GM18870 (cell line): ENCODE results near the gene POFUT1.
"Not testable (repeated sequence)": the region's sequence is repeated elsewhere in the genome, so short reads cannot be mapped to it uniquely, and the experiment has no call there.

ENCODE experiments used
- ATAC-seq: cut with Tn5 transposase; IDR thresholded peaks from one replicate; pipeline ENCODE4 v1.9.1; 2021; ENCODE audit warnings: moderate library complexity; ENCODE audit not compliant: unreplicated experiment

The POFUT1 gene

DNA sequence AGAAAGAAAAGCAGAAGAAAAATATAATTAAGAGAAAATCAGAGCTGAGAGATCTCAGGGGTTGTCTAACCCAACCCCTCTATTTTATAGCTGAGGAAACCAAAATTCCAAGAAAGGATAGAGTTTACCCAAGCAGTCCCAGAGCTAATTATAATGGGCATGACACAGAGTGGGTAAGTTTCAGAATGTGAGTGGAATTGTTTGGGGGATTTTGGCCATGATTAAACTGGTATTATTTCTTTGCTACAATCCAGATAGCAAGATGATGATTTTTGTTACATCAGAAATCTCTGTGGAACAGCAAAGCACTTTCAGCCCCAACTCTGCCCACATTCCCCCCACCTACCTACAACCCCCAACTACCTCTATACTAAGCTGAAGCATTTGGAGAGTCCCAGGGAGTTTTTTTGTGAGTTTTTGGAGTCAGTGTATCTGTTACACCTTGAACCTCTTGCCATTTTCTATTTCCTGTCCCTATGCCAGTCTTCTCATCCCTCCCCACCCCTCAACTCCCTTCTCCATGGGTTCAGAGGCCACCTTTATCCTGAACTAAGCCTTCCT lies 24.7 kb downstream of the POFUT1 start:
- no peak for ATAC-seq

DNA sequence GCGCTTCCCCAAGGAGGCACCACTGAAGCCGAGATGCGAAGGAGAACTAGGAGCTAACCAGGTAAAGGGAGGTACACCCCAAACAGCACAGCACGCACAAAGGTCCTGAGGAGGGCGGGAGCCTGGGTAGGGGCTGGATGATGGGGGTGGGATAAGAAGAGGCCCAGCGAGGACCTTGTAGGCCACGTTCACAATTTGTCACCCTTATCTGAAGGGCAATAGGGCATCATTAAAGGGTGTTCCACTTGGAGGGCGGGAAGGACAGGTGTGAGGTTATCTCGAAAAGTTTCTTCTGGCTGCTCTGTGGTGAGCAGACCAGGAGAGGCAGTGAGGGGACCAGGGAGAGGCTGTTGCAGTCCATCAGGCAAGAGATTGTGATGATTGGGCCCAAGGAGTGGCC lies 25.6 kb downstream of the POFUT1 start:
- ATAC-seq, result no peak

- ATAC-seq, result no peak
Observed at GRCh38 chr20:32234135-32234808, 26.6 kb downstream of the POFUT1 start.

GRCh38 chr20:32235331-32236047 lies 27.8 kb downstream of the POFUT1 start:
- no peak for ATAC-seq

DNA sequence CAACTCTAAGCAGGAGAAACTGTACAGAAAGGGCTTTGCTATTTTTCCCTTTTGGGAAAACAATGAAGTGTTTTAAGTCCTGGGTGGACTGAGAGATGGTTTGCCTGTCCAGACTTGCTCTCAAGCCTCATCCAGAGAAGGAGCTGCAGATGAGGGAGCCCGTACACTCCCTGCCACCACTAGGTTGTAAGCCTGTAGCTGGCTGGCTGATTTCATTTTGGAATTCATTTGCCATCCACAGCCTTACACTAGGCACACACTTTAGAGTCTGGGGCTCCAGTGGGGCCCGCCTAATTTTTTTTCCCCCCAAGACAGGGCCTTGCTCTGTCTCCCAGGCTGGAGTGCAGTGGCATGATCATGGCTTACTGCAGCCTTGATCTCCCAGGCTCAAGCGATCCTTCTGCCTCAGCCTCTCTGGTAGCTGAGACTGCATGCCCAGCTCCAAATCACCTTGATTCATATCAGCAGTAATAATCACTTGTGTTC lies 28.4 kb downstream of the POFUT1 start:
- ATAC-seq, result no peak

DNA sequence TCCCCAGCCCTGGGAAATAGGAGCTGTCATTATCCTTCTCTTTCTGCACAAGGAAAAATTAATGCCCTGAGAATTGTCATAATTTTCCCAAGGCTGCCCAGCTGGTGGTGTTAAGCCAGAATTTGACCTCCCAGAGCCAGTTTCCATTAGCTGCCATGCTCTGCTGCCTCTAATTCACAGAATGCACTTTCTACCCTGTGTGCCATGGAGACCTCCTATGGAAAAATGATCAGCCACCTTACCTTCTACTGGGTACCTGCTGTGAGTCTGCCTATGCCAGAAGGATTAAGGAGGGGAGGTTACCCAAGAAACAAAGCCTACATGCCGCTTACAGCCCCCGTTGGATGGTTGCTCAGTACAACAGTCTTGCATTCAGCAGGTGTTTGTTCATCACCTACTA lies 29.1 kb downstream of the POFUT1 start:
- no peak for ATAC-seq

DNA sequence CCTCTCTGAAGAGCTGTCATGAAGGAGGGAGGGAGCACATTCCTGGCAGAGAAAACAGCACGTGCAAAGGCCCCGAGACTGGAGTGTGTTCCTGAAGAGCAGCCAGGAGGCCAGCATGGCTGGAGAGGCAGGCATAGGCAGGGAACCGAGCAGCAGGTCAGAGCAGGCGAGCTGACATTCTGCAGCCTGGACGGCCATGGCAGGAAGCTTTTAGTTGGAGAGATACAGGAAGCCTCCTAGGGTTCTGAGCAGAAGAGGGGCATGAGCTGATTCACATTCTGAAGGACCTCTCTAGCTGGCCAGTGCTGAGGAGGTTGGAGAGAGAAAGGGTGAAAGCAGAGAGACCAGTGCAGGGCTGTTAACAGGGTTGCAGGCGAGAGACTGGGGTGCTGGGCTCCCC lies 29.7 kb downstream of the POFUT1 start:
- no peak for ATAC-seq

DNA sequence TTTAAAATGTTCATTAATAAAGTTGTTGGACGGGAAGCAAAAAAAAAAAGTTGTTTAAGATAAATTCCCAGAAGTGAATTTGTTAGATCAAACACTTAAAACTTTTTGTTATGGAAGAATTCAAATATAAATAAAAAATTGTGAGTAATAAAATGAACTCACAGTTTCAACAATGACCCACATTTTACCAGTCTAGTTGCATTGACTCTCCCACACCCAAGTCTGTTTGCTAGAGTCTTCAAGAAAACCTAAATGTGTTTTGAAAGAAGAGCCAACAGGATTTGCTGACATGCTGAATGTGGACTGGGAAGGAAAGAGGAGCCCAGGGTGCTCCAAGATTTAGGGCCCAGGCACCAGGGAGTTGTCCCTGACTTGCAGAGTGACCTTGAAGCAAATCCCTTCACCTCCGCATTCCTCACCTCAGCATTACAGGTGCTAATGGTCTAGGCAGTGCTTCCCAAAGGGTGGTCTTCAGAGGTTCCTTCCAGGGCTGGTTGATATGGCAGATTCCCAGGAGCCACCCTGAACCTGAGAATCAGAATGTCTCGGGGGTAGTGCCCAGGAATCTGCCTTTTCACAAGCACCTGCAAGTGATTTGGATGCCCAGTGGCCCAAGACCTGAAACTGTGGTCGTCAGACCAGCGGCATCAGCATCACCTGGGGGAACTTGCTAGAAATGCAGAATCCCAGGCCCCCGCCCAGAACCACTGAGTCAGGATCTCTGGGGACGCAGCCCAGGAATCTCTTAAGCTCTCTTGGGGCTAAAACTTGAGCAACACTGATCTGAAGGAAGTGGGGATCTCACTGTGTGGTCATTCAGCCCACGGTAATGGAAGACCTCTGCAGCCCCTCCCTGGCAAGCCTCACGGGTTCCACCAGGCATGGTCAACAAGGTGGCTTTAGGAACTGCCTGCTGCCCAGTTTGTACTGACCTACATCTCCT lies 31.1 kb downstream of the POFUT1 start:
- ATAC-seq, result no peak

DNA sequence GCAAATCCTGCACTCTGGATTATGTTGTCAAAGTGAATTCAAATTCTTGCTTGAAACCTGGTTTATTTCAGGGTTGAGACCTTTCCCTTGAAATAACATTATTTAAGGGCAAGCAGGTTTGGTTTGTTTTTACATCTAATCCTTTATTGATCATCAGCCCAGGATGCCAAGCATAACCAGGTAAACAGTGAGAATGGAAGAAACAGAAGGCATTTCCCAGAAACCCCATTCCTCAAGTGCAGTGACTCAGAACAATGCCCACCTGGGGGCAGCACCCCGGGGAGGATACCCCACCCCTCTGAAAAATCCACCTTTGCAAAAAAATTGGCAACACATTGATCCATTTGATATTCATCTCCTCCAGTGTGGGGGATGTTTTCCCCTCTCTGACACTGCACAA lies 32.5 kb downstream of the POFUT1 start:
- ATAC-seq, result no peak

DNA sequence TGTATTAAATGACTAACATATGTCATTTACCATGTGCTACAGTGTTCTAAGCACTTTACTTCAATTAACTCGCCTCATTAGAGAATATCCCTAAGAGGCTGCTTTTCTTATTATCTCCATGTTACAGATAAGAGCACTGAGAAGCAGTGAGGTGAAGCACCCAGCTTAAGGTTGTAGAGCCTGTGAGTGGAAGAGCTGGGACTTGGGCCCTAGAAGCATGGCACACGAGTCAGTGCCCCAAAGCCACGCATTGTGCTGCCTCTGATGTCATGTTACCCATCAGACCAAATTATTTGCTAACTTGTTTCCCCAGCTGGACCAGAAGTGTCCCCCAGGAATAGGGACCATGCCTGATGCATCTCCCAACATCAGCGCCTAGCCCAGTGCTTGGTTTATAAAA lies 34.1 kb downstream of the POFUT1 start:
- ATAC-seq, result no peak

DNA sequence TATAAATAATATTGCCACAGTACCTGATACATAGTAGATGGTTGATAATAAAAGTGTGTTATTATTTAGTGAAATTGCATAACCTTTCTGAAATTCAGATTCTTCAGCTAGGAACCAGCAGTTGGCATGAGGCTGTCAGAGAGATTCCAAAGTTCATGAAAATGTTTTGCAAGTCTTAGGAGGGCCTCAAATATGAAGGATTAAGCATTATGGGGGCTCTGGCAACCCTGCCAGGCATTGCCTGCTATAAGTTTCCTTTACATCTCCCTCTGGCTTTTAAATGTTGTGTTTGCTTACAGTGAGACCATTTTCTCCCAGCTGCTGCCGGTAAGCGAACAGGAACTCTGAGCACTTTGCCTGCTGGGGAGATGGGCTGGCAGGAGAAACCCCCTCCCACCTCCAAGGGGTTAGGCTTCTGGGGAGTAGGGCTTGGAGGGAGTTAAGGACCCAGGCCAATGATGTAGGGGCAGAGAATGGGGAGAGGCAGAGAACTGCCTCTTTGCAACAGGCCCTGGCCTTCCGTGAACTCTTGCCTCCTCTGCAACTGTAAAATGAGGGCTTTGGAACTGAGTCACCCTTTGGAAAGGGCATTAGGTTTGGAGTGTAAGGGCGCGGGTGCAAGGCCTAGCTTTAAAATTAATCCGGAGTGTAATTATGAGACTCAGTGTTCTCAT lies 36.6 kb downstream of the POFUT1 start:
- ATAC-seq, result no peak

DNA sequence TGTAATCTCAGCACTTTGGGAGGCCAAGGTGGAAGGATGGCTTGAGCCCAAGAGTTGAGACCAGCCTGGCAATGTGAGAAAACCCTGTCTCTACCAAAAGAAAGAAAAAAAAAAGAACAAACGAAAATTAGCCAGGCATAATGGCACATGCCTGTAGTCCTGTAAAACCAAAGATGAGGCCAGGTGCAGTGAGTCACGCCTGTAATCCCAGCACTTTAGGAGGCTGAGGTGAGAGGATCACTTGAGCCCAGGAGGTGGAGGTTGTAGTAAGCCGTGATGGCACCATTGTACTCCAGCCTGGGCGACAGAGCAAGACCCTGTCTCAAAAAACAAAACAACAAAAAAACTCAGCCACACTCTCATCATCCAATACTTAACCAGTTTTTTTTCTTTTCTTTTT lies 37.3 kb downstream of the POFUT1 start:
- no peak for ATAC-seq

DNA sequence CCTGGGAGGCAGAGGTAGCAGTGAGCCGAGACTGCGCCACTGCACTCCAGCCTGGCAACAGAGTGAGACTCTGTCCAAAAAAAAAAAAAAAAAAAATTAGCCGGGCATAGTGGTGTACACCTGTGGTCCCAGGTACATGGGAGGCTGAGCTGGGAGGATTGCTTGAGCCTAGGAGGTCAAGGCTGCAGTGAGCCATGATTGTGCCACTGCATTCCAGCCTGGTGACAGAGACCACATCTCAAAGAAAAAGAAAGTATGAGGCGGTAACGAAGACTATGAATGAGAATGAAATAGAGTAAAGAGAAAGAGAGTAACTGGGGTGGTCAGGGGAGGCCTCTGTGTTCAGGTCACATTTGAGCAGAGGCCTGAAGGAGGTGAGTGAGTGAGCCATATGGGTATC lies 38.5 kb downstream of the POFUT1 start:
- not testable (repeated sequence) for ATAC-seq

DNA sequence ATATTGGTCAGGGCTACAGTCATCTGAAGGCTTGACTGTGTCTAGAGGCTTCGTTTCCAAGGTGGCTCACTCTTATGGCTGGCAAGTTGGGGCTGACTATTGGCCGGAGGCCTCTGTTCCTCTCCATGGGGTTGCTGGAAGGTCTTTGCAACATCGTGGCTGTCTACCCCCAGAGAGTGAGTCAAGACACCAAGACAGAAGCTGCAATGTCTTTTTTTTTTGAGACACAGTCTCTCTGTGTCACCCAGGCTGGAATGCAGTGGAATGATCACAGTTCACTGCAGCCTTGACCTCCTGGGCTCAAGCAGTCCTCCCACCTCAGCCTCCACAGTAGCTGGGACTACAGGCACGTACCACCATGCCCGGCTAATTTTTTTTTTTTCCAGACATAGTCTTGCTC lies 40.4 kb downstream of the POFUT1 start:
- no peak for ATAC-seq

DNA sequence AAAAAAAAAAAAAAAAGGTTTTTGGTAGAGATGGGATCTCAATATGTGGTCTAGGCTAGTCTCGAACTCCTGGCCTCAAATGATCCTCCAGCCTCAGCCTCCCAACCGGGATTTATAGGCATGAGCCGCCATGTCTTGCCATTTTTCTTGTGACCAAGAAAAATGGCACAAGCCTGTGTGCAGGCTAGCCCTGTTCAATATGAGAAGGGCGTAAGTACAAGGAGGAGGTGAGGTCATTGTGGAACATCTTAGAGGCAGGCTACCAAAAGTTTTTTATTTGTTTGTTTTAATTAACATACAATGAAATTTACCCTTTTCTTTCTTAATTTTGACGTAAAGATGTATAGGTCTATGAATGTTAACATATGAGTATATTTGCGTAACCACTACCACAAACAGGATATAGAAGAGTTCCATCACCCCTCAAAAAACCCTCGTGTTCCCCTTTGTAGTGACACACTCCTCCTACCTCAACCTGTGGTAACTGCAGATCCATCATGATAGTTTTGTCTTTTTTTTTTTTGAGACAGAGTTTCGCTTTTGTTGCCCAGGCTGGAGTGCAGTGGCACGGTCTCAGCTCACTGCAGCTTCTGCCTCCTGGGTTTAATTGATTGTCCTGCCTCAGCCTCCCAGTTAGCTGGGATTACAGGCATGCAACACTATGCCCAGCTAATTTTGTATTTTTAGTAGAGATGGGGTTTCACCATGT lies 41.5 kb downstream of the POFUT1 start:
- no peak for ATAC-seq

DNA sequence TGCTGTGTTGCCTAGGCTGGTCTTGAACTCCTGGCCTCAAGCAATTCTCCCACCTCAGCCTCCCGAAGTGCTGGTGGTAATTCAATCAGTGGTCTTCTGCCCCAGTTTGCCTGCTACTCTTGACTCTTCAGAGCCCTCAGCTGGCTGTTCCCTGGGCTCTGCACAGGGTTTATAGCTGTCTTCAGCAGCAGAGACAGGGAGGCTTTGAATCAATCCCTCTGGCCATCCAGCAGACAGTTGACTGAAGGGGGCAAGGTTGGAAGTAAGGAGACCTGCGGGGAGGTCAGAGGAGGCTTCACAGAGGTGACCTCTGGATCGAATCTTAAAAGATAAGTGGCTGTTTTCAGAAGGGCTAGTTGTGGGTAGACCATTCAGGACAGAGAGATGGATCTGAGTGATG lies 43.8 kb downstream of the POFUT1 start:
- ATAC-seq, result no peak

DNA sequence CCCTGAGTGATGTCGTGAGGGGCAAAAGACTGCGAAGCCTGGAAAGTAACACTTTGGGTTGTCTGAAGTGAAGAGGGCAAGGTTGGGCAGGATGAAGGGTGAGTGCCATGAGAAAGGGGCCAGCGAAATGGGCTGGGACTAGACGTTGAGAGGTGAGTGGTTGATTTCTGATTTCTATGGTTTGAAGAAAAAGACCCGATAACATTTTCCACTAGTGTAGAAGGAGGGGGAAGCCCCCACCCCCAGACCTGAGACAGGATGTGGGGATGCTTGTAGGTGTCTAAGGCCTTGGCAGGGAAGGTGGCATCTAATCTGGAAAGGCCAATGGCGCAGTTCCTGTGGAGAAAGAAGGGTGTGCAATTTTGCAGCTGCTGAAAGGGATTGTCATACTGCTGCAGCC lies 44.5 kb downstream of the POFUT1 start:
- ATAC-seq, result no peak

GRCh38 chr20:32260973-32261372 lies 53.3 kb downstream of the POFUT1 start:
- not testable (repeated sequence) for ATAC-seq

- no peak for ATAC-seq
Observed at GRCh38 chr20:32261644-32262043, 54.0 kb downstream of the POFUT1 start.

DNA sequence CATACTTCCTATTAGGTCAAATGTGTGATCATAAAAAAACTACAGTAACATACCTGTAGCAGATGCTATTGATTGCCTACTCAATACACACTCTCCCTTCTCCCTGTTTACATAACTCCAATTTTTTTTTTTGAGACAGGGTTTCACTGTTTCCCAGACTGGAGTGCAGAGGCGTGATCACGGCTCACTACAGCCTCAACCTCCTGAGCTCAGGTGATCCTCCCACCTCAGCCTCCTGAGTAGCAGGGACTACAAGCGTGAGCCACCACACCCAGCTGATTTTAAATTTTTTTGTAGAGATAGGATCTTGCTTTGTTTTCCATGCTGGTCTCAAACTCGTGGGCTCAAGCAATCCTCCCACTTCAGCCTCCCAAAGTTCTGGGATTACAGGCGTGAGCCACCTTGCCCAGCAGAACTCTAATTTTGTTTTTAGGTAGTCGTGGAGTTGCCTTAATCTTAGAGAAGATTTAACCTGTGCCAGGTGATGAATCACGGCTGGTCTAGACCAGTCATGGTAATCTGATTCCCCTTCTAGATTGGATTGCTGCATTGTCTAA lies 55.8 kb downstream of the POFUT1 start:
- no peak for ATAC-seq
